Activated naive CD8-positive, alpha-beta T cell treated with anti-CD3 and anti-CD28 coated beads for 36 hours (primary cell): Measurements from ENCODE around the gene TSGA10. TPM values are rescaled to one million over a fixed set of nuclear protein-coding genes. Genes with fewer than 3 reads are reported as not detected.
A peak's percentile ranks its signal among the peaks of the same experiment; 100 is the strongest.
"Not testable (repeated sequence)": the region's sequence is repeated elsewhere in the genome, so short reads cannot be mapped to it uniquely, and the experiment has no call there.

Experiments
- DNase-seq: peaks from one replicate; pipeline ENCODE4 v3.0.0; 2021
- H3K27ac Mint-ChIP-seq: one replicate; pipeline ENCODE4 v1.8.0; 2022; ENCODE audit warnings: mild to moderate bottlenecking, moderate library complexity, mixed read lengths
- H3K27me3 Mint-ChIP-seq: one replicate; pipeline ENCODE4 v1.8.0; 2022; ENCODE audit warnings: mild to moderate bottlenecking, mixed read lengths
- H3K36me3 Mint-ChIP-seq: one replicate; pipeline ENCODE4 v1.8.0; 2021; ENCODE audit warnings: mild to moderate bottlenecking, mixed read lengths
- H3K4me1 Mint-ChIP-seq: one replicate; pipeline ENCODE4 v1.8.0; 2021; ENCODE audit warnings: mixed read lengths
- H3K4me3 Mint-ChIP-seq: one replicate; pipeline ENCODE4 v1.8.0; 2022; ENCODE audit warnings: mild to moderate bottlenecking, moderate library complexity, mixed read lengths
- H3K9me3 Mint-ChIP-seq: one replicate; pipeline ENCODE4 v1.8.0; 2022; ENCODE audit warnings: mixed read lengths
- total RNA-seq, 2 experiments: library from RNA; stranded (reverse); gene quantifications; one replicate each; pipeline ENCODE4 v1.2.3, GENCODE V29; 2021

The TSGA10 gene
- total RNA-seq, 2 experiments from 2014 or later: 5.6 to 7.5 TPM

DNA sequence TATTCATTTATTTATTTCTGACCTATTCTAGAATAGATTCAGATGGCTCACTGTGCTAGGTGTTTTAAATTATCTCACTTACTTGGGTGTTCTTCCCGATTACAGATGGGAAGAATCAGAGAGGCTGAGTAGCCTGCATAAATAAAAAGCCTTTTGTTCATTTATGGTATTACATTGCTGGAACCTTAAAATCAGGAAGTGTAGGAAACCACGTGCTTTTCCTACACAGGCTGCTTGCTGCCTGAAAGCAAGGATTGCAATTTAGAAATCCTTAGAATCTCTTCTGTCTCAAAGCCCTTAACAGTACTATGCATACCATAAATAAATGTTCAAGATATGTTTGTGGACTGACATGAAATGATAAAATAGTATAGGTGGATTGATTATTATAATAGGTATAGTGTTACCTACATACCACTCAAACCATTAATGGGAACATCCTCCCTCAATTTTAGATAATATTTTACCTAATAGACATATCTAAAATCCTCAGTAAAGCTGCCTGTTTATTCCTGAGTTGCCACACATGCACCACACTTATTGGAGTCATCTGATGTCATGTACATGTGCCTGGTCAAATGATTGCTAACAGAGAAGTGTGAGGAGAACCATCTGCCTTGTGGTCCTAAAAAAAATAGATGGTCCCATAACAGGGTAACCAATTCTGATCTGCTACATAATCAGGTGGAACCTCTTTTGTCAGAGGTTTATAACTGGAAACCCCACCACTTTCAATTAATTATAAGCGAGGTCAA, 86.7 kb downstream of the TSGA10 start:
- H3K27ac Mint-ChIP-seq: no peak overlapping the region
- H3K36me3 Mint-ChIP-seq: no peaks in the 10 kb centered on the region
- no peaks in the 10 kb centered on the region for H3K27me3 Mint-ChIP-seq
- H3K9me3 Mint-ChIP-seq: no peaks in the 10 kb centered on the region
- H3K4me3 Mint-ChIP-seq: no peak overlapping the region
- H3K4me1 Mint-ChIP-seq: no peaks in the 10 kb centered on the region
- no peak for DNase-seq

DNA sequence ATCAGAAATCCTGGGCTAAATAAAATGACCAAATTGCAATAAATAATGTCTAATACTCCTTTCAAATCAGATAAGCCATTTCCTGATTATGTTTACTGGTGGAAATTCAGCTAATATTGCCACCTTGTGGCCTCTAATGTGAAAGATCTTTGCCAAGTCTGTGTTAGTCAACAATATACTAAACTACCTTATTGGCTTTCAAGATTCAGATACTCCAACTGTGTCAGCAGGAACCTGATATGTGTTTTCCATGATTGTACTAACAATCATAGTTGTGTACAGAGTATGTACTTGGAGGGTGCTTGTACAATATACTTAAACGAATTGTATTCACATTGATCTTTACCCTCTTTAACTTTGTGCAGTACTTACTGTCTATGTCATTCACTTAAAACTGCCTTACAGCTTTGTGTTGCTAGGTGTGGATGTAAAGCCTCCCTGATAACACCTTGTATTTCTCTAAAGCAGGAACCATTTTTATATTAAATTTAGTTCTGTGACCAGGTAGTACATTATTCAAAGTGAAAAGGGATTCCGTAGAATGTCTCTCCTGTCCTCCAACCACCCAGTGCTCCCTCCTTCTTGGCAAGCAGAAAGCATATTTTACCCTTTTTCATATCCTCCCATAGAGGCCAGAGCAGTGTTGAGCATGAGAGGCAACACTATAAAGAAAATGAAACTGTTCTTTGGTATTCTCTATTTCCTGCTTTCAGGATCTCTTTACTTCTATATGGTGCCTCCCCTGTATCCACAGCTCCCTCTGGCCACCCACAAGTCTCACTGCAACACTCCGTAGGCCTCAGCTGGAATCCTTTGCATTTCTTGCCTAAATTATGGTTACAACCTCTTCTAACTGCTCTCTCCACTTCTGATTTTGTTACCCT, 88.4 kb downstream of the TSGA10 start:
- DNase-seq: peak; percentile 26
- Mint-ChIP-seq H3K4me3 (no peak overlapping the region), H3K4me1 (no peaks in the 10 kb centered on the region), H3K9me3 (no peaks in the 10 kb centered on the region), H3K36me3 (no peaks in the 10 kb centered on the region), H3K27ac (no peak overlapping the region), H3K27me3 (no peaks in the 10 kb centered on the region)

DNA sequence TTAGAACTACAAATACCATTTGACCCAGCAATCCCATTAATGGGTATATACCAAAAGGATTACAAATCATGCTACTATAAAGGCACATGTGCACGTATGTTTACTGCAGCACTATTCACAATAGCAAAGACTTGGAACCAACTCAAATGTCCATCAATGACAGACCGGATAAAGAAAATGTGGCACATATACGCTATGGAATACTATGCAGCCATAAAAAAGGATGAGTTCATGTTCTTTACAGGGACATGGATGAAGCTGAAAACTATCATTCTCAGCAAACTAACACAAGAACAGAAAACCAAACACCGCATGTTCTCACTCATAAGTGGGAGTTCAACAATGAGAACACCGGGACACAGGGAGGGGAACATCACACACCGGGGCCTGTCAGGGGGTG, 105.6 kb downstream of the TSGA10 start:
- H3K4me3 Mint-ChIP-seq, H3K4me1 Mint-ChIP-seq, H3K27me3 Mint-ChIP-seq, H3K27ac Mint-ChIP-seq, DNase-seq: not testable (repeated sequence)
- H3K9me3 Mint-ChIP-seq: peaks cover 32% of the 10 kb centered on the region
- H3K36me3 Mint-ChIP-seq: peaks cover 23% of the 10 kb centered on the region

DNA sequence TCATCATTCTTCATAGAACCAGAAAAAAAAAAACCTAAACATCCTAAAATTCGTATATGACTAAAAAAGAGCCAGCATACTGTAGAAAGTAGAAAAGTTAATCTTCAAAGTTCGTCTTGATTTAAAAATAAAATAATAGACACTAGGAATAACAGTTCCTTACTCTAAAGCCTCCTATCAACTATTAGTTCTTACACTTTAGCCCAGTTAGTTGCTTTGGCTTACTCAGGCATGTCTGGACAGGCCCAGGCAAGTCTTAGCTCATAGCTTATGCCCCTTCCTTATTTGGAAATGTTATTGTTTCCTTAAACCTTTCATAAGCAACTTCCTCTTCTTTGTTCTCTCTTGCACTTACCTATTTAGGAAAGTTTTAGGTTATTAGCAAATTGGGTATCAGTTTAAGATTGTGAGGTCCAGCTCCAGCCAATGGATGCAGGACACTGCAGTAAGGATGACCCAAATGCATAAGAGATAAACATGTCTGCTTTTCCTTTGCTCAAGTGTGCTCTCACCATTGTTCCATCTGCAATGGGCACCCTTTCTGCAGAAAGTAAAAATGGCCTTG, 113.9 kb downstream of the TSGA10 start:
- not testable (repeated sequence) for H3K27me3 Mint-ChIP-seq, H3K4me1 Mint-ChIP-seq, H3K27ac Mint-ChIP-seq, H3K4me3 Mint-ChIP-seq, DNase-seq
- peaks cover 16% of the 10 kb centered on the region for H3K9me3 Mint-ChIP-seq
- H3K36me3 Mint-ChIP-seq: peaks cover 22% of the 10 kb centered on the region

DNA sequence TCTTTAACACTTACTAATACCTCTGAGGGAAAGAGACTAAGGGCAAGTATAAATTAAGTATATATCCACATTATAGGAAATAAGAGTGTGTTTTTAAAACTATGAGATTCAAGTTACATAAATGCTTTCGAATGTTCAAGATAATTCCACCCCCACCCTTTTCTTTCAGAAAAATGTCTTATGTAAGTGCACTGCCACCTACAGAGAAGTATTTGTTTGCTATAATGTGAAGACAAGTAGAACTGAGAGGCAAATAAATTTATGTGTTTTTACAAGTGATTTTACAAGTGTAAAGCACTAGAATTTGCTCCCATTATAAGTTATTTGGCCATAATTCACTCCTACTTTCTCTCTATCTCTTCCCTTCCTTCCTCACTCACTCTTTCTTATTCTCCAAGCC, 118.8 kb downstream of the TSGA10 start:
- no peak overlapping the region for H3K4me3 Mint-ChIP-seq
- peaks cover 3% of the 10 kb centered on the region for H3K36me3 Mint-ChIP-seq
- H3K4me1 Mint-ChIP-seq: peaks cover 9% of the 10 kb centered on the region
- H3K9me3 Mint-ChIP-seq: peaks cover 5% of the 10 kb centered on the region
- DNase-seq: no peak
- H3K27me3 Mint-ChIP-seq: no peaks in the 10 kb centered on the region
- H3K27ac Mint-ChIP-seq: no peak overlapping the region

DNA sequence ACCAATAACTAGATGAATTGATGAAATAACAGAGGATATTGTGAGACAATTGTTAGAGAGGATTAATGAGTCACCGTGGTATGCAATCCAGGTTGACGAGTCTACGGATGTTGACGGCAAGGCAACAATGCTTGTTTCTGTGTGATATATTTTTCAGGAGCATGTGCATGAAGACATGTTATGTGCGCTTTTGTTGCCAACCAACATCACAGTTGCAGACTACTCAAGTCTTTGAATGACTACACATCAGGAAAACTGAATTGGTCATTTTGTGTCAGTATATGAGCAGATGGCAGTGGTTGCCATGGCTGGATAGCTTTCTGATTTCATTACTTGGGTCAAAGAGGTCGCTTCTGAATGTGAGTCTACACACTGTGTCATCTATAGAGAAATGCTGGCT, 122.0 kb downstream of the TSGA10 start:
- H3K9me3 Mint-ChIP-seq: no peaks in the 10 kb centered on the region

DNA sequence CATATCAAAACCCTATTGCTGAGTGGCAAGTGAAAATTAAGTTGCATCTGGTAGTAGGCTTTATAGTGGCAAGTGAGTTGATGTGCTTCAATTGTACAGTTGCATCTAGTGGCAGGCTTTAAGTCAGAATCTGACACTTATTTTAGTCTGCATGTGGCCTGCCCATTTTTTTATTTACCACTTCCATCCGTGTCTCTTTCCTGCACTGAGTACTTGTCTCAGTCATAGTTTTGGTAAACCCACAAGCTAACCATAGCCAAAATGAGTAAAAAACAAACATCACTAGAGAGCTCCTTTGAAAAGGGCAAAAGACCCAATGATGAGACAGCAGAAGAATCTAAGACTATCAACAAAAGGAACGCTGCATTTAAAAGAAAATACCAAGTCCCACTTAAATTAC, 122.7 kb downstream of the TSGA10 start:
- H3K36me3 Mint-ChIP-seq: no peaks in the 10 kb centered on the region
- no peak overlapping the region for H3K27ac Mint-ChIP-seq

More for the DNA sequence above, 122.0 kb downstream of the TSGA10 start:
- H3K27ac Mint-ChIP-seq: no peak overlapping the region
- no peaks in the 10 kb centered on the region for H3K4me1 Mint-ChIP-seq
- H3K27me3 Mint-ChIP-seq: no peaks in the 10 kb centered on the region
- DNase-seq: no peak
- H3K36me3 Mint-ChIP-seq: no peaks in the 10 kb centered on the region
- H3K4me3 Mint-ChIP-seq: no peak overlapping the region

DNA sequence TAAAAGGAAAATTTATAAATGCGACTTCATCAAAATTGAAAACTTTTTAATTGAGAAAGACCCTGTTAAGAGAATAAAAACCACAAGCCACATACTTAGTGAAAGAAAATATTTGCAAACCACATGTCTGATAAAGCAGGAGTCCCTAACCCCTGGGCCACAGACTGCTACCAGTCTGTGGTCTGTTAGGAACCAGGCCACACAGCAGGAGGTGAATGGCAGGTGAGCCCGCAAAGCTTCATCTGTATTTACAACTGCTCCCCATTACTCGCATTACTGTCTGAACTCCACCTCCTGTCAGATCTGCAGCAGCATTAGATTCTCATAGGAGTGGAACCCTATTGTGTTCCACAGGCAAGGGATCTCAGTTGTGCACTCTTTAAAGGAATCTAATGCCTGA, 123.3 kb downstream of the TSGA10 start:
- H3K36me3 Mint-ChIP-seq: no peaks in the 10 kb centered on the region
- no peak overlapping the region for H3K4me3 Mint-ChIP-seq
- H3K27ac Mint-ChIP-seq: no peak overlapping the region
- DNase-seq: no peak
- no peaks in the 10 kb centered on the region for H3K4me1 Mint-ChIP-seq
- H3K27me3 Mint-ChIP-seq: no peaks in the 10 kb centered on the region
- H3K9me3 Mint-ChIP-seq: peaks cover under 1% of the 10 kb centered on the region

More for the DNA sequence above, 122.7 kb downstream of the TSGA10 start:
- H3K4me1 Mint-ChIP-seq: no peaks in the 10 kb centered on the region
- H3K27me3 Mint-ChIP-seq: no peaks in the 10 kb centered on the region
- H3K4me3 Mint-ChIP-seq: no peak overlapping the region
- no peak for DNase-seq
- H3K9me3 Mint-ChIP-seq: no peaks in the 10 kb centered on the region

DNA sequence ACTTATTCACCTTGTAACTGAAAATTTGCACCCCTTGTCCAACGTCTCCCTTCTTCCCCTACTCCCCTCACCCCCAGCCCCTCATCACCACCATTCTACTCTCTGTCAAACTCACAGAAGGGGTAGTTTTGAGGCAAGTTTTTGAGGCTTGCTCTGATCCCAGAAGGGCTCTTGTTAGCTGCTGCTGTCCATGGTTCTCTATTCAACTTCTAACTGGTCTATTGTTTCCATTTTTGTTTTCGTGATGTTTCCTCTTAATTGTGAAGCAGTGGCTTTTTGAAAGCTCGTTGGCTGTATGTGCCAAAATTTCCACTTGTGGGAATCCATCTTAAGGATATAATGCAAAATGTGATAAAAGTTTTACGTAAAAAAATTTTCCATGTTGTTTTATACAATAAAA, 126.2 kb downstream of the TSGA10 start:
- Mint-ChIP-seq H3K9me3 (peaks cover 10% of the 10 kb centered on the region), H3K27me3 (no peaks in the 10 kb centered on the region), H3K4me1 (no peaks in the 10 kb centered on the region), H3K27ac (no peak overlapping the region), H3K4me3 (no peak overlapping the region), H3K36me3 (peaks cover 5% of the 10 kb centered on the region)
- DNase-seq: no peak

DNA sequence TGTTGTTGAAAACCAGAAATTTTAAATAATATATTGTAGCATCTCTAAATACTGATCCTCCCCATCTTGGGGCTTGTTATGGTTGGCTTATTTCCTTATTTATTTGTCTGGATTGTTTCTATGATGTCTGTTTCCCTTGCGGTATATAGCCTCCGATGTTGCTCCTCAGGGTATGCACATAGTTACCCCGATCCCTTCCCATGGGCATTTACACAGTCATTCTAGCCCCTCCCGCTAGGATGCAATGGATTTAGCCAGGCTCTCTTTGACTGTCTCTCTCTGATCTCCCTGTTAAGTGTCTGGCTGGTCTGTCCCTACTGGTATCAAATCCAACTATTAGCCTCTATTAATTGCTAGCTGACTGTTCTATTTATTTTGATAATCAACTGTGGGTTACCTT, 126.9 kb downstream of the TSGA10 start:
- Mint-ChIP-seq H3K9me3 (peaks cover 10% of the 10 kb centered on the region), H3K27ac (no peak overlapping the region), H3K27me3 (no peaks in the 10 kb centered on the region), H3K4me3 (no peak overlapping the region), H3K4me1 (no peaks in the 10 kb centered on the region), H3K36me3 (peaks cover 5% of the 10 kb centered on the region)
- DNase-seq: no peak

DNA sequence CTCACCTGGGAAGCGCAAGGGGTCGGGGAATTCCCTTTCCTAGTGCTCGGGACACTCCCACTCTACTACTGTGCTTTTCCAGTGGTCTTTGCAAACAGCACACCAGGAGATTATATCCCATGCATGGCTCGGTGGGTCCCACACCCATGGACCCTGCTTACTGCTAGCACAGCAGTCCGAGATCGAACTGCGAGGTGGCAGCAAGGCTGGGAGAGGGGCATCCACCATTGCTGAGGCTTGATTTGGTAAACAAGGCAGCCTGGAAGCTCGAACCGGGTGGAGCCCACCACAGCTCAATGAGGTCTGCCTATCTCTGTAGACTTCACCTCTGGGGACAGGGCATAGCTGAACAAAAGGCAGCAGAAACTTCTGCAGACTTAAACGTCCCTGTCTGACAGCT, 154.0 kb downstream of the TSGA10 start:
- Mint-ChIP-seq H3K4me1 (no peaks in the 10 kb centered on the region), H3K9me3 (peaks cover 23% of the 10 kb centered on the region), H3K27ac (no peak overlapping the region), H3K27me3 (no peaks in the 10 kb centered on the region), H3K36me3 (peaks cover 16% of the 10 kb centered on the region), H3K4me3 (no peak overlapping the region)
- DNase-seq: no peak

DNA sequence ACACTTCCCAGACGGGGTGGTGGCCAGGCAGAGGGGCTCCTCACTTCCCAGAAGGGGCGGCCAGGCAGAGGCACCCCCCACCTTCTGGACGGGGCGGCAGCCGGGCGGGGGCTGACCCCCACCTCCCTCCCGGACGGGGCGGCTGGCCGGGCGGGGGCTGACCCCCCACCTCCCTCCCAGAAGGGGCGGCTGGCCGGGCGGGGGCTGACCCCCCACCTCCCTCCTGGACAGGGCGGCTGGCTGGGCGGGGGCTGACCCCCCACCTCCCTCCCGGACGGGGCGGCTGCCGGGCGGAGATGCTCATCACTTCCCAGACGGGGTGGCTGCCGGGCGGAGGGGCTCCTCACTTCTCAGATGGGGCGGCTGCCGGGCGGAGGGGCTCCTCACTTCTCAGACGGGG, 166.0 kb downstream of the TSGA10 start:
- H3K4me1 Mint-ChIP-seq, H3K36me3 Mint-ChIP-seq, DNase-seq, H3K4me3 Mint-ChIP-seq, H3K27me3 Mint-ChIP-seq, H3K9me3 Mint-ChIP-seq, H3K27ac Mint-ChIP-seq: not testable (repeated sequence)

DNA sequence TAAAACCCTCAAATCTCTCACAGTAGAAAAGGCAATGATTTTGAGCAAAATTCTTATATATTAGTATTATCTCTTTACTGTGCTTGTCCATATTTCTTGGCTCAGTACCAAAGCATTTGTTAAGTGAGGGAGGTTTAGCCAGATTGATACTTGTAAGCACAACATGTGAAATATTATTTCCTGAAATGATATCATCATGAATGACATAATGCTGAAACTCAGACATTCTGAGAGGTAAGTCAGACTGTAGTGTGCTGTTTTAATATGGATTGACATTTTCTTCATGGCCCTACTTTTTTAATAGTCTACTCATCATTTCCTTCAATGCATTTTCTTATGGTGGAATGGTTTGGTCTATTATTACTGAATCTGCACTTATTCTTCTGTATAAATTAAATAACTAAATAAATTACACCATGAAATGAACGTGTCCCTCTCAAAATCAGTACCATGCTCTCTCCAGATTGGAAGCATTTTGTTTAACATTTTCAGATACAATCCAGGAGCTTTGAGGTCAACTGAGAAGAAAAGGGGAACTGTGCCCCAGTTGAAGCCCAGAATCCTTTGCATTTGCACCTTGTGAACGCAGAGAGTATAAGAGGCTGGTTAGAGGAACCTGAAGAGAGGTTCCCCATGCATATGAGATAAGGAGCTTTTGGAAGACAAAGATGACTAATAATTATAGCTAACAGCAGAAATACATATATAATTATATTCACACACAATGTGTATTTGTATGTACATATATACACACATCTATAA, 168.7 kb downstream of the TSGA10 start:
- no peak for DNase-seq
- H3K27ac Mint-ChIP-seq: no peak overlapping the region
- peaks cover 2% of the 10 kb centered on the region for H3K9me3 Mint-ChIP-seq
- H3K4me1 Mint-ChIP-seq: no peaks in the 10 kb centered on the region
- H3K36me3 Mint-ChIP-seq: peaks cover 8% of the 10 kb centered on the region
- no peaks in the 10 kb centered on the region for H3K27me3 Mint-ChIP-seq
- no peak overlapping the region for H3K4me3 Mint-ChIP-seq

DNA sequence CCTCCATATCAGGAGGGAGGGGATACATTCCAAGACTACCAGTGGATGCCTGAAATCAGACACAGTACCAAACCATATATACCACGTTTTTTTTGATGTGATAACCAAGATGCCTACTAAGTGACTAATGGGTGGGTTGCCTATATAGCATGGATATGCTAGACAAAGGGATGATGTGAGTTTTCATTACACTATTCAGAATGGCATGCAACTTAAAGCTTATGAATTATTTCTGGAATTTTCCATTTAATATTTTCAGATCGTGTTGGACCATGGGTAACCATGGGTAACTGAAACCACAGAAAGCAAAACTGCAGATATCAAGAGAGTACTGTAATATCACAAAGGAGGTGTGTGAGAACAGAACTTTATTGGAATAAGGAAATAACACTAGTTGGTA, 179.1 kb downstream of the TSGA10 start:
- Mint-ChIP-seq H3K27ac (no peak overlapping the region), H3K9me3 (peaks cover 40% of the 10 kb centered on the region), H3K4me1 (no peaks in the 10 kb centered on the region), H3K4me3 (no peak overlapping the region), H3K36me3 (peaks cover 1% of the 10 kb centered on the region), H3K27me3 (peaks cover 4% of the 10 kb centered on the region)
- no peak for DNase-seq
